ENCODE results near the gene DHRS7C.

DNA sequence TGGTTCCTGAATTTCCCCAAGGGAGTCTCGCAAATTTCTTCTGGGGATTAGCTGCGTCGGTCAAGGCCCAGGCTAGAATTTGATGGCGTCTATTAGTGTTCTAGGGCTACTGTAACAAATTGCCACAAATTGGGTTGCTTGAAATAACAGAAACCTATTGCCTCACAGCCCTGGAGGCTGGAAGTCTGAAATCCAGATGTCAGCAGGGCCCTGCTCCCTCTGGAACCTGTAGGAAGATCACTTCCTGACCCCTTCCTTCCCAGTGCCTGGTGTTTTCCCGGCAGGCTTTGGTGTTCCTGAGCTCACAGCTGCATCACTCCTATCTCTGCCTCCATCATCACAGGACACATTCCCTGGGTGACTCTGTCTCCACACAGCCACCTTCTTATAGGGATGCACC lies 24.4 kb downstream of the DHRS7C start:
- TF ChIP-seq POLR2A (IDR thresholded peaks at IDR 0.05), result no peak
- TF ChIP-seq, protein P1, sequence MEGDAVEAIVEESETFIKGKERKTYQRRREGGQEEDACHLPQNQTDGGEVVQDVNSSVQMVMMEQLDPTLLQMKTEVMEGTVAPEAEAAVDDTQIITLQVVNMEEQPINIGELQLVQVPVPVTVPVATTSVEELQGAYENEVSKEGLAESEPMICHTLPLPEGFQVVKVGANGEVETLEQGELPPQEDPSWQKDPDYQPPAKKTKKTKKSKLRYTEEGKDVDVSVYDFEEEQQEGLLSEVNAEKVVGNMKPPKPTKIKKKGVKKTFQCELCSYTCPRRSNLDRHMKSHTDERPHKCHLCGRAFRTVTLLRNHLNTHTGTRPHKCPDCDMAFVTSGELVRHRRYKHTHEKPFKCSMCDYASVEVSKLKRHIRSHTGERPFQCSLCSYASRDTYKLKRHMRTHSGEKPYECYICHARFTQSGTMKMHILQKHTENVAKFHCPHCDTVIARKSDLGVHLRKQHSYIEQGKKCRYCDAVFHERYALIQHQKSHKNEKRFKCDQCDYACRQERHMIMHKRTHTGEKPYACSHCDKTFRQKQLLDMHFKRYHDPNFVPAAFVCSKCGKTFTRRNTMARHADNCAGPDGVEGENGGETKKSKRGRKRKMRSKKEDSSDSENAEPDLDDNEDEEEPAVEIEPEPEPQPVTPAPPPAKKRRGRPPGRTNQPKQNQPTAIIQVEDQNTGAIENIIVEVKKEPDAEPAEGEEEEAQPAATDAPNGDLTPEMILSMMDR (IDR thresholded peaks at IDR 0.05), result no peak

Measured in thyroid gland (tissue), 4 donors.